Activated T-helper 9 cell treated with anti-CD3 and anti-CD28 coated beads, Interleukin-2, amount 50 U/mL, for 16 hours (primary cell): ENCODE measurements around the gene KRT40.

Experiments
- DNase-seq: peaks from one replicate; pipeline ENCODE4 v3.0.0-alpha.2; 2020; ENCODE audit warnings: low read depth

The KRT40 gene

DNA sequence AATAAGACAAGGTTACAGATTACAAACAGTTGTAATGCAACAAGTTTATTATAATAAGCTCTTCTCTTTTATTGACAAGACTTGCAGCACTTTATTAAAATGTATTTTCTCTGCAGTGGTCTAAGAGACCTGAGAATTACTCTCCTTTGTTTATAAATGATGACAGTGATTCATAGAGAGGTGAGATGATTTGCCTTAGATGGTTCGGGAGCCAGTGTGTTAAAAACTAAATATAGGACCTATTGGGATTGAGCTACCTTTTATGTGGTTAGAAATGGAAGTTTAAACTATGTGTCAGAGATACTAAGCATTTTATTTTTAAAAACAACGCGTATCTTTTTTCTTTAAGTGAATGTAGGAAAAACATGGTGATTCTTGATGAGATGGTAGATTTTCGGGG is 12.7 kb upstream of the KRT40 start:
- DNase-seq, result no peak

DNA sequence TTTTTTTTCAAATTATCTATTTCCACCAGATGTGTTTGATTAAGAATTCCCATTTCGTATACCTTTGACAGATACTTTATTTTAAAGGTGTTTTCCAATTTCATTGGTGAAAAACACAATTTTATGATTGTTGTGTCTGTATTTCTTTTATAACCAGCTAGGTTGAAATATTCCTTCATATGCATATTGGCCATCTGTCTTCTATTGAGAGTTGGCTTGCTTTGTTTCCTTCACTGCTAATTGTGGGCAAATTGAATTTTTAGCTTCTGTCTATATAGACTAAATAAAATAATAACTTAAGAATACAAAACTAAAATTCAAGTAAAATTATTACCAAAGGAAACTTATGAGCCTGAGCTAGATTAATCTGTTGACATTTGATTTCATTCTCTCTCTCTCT is 11.0 kb upstream of the KRT40 start:
- no peak for DNase-seq

DNA sequence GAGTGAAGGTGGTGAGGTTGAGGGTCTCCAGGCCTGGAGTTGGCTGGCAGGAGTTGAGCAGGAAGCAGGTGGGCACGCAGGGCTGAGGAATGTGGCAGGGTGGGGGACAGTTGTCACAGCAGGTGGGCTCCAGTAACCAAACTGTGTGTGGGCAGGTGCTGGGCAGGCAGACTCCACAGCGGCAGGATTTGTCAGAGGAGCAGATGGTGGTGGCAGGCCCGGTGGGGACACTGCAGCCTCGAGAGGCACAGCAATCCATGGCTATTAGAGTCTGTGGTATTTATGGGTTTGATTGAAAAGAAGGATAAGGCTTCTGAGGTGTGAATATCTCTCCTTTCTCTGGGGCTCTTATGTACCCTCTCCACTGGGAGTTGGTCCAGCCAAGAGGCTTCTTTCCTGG is 9.7 kb upstream of the KRT40 start, which contains the start of gene KRTAP3-3:
TSS of gene KRTAP3-3 (minus strand) at position 326 of the 400 bp plus-strand sequence. CDS start at position 259, 67 bp downstream.
- DNase-seq, result no peak

DNA sequence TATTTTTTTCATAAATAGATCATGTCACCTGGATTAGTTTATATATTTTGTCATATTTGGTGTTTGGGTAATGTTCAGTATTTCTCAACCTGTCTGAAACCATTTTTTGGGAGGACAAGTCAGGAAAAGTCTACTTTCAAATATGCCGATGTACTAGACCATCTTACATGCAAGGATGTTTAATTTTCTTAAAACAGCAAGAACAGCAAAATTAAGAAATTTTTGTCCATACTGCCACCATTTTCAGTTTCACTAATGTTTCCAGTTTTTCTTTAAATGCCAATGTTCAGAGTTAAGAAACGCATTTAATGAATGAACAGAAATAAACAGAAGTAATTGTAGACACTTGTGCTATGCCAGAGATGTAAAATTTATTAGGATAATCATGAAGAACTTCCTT is 9.0 kb upstream of the KRT40 start:
- no peak for DNase-seq

DNA sequence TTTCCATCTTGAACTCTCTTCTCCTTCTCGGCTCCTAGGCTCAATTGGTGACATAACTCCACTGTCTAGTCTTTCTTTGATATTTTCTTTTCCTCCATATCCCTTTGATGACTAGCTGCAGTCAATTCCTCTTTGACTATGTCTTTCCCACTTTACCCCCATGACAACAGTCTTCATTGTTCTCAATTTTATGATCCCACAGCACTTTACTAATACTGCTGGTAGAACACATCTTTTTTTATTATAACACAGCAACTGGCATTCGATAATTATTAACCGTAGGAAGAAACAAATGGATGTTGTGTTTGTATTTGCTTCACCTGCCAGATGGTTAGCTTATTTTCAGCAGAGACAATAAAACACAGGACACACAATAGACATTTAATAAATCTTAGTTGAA is 8.5 kb upstream of the KRT40 start:
- no peak for DNase-seq

DNA sequence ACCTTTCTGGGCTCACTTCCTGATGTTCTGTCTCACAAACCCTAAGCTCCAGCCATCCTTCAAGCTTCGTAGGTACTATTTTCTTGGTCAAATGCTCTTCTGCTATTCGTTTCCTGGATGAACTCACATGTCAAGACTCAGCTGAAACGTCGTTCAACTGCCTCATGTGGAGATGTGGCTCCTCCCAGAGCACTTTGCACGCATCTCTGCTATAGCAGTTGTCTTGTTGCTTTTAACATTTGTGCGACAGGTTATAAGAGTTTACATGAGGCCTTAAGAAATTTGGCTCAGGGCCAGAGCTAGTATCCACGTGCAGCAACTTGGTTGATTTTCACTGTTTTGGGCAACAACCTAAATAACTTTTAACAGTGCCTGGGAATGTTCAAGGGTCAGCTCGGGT is 2.8 kb upstream of the KRT40 start:
- DNase-seq, result no peak

DNA sequence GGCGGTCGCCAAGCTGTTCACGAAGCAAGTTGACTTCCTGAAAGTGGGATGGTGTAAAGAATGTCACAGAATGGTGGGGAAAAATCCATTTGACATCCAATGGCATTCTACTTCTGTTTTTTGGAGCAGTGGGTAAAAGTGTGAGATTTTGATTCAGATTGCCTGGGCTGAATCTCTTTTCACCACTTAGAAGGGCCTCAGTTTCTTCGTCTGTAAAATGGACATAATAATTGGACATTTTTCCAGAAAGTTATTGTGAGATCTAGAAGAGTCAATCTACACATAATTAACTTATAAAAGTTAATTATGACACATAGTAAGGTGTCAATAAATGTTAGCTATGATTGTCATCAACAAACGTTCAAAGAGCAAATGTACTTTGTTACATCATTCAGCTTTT is 3.0 kb downstream of the KRT40 start:
- DNase-seq, result no peak

DNA sequence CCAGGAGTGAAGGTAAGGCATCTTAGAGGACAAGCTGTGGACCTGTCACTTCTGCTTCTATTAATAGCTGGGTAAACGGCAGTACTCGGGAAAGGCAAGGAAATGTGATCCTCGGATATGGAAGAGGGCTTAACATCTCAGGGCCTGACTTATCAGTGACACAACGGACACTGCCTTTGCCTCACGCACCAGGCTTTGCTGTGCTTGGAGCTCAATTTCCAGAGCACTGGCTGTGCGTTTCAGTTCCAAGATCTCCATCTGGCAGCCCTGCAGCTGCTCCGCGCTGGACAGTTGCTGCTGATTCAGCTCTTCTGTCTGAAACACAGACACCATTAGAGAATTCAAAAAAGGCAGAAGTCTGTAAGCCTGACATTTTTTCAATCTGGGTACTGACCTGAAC is 3.5 kb downstream of the KRT40 start:
- DNase-seq, result no peak

DNA sequence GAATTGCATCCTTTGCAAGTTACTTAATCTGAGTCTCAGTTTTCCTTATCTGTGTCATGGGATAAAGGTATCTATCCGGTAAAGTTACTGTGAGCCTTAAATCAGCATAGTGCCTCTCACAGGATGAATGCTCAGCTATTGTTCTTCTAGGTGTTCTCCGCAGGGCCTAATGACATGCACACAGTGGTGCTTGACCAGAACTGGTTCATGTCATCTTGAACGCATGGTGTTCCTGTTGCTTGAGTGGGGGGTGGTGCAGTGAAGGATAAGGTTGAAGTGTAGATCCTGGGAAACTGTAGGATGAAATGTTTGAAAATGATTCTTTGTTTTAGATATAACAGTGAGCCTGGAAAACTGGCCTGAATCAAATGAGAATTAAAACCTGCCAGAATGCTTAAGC is 4.0 kb downstream of the KRT40 start:
- DNase-seq, result no peak

DNA sequence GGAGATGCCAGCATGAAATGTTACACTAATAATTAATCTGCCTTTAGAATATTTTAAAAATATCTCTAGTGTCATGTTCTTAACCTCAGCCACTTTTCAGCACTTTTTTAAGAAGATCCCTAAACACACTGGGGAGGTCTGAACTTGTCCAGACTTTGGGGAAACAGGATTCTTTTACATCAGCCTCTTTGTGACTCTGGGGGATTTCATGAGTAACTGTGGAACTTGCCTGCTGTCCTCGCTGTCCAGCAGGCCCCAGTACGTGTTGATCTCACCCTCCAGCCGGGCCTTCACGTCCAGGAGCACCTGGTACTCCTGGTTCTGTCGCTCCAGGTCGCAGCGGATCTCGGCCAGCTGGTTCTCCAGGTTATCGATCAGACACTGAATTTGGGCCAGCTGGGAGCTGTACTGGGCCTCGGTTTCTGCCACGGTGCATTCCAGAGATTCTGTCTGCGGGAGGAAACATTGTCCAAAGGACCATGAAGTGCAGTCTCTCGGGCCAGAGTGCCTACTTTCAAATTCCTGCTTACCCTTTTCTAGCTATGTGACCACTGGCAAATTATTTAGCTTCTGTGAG is 5.5 kb downstream of the KRT40 start:
- DNase-seq, result no peak

DNA sequence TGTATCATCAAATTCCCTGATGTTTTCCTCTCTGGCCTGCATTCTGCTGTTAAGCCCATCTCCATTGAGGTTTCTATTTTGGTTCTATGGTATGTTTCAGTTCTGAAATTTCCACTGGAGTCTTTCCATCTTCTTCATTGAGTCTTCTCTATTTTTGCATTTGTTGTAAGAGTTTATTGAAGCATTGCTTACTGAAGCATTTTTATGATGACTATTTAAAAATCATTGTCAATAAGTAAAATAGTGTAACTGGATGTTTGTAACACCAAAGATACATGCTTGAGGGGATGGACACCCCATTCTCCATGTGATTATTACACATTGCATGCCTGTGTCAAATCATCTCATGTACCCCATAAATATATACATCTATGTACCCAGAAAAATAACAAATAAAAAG is 8.6 kb downstream of the KRT40 start:
- no peak for DNase-seq

DNA sequence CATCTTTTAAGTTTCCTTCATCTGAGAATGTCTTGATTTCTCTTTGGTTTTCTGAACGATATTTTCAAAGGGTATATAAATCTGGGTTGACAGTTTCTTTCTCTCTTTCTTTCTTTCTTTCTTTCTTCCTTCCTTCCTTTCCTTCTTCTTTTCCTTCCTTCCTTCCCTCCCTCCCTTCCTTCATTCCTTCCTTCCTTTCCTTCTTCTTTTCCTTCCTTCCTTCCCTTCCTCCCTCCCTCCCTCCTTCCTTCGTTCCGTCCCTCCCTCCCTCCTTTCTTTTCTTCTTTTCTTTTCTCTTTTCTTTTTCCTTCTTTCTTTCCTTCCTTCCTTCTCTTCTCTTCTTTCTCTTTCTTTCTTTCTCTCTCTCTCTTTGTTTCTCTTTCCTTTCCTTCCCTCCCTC is 9.8 kb downstream of the KRT40 start:
- DNase-seq, result no peak

DNA sequence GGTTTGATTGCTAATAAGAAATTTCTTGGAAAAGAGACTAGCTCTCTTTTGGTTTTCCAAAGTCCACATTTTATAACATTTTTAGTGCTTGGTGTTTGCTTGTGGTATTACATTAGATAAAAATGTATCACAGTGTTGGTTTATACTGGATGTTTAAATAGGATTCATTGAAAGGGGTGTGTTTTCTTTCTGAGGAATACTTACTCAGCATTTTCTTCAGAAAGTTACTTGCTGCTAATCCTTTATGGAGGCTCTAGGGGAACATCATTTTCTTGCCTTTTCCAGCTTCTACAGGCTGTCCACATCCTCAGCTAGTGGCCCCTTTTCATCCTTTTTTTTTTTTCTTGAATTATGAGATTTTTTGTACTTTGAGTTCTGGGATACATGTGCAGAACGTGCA is 16.5 kb downstream of the KRT40 start:
- DNase-seq, result no peak

DNA sequence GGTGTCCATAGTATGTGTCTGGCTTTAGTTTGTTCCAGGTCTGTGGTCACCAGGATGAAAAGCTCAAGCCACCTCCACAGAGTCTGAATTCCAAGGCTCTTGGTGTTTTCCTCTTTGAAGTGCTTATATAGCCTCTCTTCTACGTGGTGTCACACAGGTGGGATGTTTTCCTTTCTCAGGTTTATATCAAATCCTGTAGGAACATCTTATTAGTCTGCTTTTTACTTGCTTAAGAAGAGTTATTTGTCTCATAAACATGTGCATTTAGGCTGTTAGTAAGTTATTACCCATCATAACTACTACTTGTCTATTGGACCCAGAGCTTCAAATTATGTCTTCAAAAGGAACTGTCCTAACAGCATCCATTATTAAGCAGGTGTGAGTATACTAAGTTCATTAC is 17.3 kb downstream of the KRT40 start, which contains the start of gene KRT39:
TSS of gene KRT39 (minus strand) at position 101 of the 400 bp plus-strand sequence. CDS start at position 9, 92 bp downstream.
- DNase-seq, result no peak

DNA sequence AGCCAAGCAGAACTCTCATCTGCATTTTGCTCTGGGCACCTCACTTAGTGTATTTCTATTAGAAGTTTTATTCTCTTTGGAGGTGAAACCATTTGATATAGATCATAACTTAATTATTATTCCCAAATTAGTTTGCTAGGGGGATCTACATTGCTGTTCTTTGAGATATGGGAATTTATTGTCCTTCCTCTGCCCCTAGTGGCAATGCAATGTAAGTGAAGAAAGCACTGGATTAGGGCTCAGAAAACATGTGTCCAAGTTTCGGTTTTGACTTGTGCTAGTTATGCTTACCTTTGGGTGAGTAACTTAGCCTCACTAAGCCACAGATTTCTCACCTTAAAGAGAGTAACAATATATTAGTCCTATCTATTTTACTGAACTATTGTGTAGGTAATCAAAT is 20.3 kb downstream of the KRT40 start:
- DNase-seq, result no peak

DNA sequence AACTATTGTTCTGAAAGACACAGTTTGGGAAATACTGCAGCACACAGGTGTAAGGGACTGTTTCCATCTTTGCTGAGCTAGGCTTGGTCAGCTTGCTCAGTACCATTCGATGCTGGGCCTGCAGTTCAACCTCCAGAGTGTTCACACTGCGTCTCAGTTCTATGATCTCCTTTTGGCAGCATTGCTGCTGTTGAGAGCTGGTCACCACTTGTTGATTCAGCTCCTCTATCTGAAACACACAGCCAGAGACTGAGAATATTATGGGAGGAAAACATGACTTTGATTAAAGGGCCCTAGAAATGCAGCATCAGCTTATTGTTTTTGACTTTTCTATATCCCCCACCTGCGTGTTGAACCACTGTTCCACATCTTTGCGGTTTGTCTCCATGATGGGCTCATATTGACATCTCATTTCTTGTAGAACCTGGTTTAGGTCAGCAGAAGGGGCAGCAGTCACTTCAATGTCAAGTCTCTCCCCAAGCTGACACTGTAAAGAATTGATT is 22.0 kb downstream of the KRT40 start:
- DNase-seq, result no peak

DNA sequence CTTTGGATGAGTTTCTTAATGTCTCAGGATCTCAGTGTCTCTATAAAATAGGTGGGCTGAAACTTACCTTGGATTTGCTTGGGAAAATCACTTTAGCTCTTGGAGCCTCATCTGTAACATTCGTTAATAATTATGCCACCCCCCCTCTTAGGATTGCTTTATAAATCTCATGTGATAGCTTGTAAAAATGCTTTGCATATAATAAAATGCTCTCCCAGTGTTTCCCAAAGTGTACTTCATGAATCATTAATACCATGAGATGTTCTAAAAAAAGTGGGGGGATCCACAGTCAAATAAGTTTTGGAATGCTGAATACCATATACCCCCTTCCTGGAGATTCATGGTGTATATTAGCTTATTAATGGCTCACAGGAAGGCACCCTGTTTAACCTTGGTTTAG is 22.5 kb downstream of the KRT40 start:
- no peak for DNase-seq

DNA sequence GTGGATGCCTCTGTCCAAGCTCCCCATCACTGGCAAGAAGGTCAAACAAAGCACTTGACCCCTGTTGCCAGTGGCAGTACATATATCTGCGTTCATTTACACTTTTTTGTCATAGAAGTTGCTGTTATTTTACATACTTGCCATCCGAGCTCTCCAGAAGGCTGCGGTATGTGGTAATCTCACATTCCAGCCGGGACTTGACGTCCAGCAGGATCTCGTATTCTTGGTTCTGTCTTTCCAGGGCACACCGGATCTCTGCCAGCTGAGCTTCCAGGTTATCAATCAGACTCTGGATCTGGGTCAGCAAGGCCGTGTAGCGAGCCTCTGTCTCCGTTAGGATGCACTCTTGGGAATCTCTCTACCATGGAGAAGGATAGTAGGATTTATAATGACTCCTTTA is 24.0 kb downstream of the KRT40 start:
- no peak for DNase-seq

DNA sequence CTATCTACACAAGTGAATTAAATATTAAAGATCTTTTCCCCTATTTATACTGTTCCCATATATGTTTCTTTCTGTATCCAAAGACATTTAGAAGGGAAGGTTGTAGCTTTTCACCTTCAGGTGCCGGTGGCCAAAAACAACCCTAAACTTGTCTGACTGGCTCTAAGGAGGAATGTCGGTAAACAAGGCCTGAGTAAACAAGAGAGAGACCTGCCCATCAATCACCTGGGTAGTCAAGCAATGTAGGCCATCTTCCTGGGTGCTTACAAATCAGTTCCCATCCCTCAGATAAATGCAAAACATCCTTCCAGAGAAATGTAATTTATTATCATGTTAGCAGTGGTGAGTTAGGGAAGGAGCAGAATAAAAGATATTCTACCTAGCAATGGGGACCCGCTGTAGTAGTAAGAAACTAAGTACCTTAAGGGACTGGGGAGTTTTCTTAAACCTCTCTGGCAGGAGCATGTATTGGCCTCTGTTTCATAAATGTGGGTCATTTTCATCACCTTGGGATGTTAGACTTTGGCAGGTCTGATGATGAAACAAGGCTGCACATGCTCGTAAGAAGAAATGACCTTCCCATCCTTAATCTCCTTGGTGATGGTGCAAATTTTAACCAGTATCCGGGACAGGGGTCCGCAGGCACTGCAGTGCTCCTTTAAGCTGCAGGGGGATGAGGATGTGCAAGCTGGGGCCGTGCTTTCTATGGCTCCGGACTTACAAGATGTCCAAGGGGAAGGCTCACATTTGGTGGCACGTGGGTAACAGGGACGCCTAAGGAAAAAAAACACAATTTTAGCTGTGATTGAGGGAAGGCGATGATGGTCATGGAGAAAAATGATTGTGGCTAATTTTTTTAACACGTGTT is 25.8 kb downstream of the KRT40 start:
- DNase-seq, result no peak

DNA sequence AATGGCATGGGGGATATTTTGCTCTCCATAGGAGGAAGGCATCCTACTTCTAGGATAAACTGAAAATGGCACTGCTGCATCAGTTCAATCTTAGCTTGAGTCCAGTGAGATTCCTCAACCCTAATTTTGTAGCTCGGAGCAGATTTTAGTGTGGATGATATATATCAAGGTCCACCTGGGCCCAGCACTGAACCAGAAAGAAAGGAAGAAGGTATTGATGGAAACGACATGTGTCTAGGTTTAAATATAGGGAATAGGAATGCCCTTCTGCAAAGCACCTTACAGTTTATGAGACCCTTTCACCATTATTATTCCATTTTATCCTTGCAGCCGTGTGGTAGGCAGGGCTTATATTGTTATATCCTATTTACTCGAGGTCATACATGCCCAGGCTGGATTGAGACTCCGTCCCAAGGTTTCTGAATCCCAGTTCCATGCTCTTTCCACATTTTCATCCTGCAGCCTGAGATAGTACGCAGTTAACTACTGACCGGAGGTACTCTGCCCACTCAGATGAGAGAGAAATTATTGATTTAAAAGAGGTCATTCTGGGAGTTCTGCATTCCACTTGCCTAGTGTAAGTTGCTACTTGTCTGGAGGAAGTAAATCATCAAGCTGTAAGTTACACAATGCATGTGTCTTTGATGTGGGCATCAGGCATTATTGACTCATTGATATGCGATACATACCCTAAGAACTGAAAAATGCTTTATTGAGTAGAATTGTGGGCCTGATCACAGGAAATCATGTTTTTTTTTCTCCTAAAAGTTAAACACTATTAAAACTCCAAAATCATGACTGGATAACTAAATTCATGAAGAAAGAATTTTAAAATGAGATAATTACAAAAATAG is 27.5 kb downstream of the KRT40 start:
- no peak for DNase-seq

DNA sequence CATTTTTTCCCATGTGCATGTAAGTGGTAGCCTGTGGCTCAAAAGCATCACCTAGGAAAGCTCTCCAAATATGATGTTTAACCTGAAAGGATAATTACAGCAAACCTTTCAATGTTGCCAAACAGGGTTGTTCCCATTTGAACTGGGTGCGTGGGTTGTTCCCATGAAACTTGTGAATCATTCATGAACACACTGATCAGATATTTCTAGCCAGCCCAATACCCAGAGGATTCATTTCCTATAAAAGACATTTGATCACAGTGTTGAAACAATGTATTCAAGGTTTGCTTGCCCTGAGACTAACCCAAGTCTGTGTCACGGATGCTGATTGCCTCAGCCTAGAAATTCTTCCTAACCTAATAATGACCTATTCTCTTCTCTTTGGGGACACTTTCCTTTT is 30.2 kb downstream of the KRT40 start:
- no peak for DNase-seq

DNA sequence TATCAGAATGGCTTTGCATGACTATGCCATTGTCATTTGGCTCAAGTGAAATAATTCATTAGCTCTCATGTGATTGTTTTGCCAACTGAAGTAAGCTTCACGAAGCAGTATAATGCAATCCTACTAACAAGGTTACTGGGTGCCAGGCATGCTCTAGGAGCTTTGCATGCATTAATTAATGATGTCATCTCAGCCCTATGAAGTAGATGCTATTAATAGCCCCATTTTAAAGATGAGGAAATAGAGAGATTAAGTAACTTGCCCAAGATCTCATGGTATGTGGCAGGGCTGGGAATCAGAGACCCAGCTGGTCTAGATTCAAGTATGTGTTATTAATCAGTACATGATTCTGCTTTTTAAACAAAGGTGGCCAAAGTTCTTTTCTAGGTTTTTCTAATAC is 31.5 kb downstream of the KRT40 start:
- no peak for DNase-seq

DNA sequence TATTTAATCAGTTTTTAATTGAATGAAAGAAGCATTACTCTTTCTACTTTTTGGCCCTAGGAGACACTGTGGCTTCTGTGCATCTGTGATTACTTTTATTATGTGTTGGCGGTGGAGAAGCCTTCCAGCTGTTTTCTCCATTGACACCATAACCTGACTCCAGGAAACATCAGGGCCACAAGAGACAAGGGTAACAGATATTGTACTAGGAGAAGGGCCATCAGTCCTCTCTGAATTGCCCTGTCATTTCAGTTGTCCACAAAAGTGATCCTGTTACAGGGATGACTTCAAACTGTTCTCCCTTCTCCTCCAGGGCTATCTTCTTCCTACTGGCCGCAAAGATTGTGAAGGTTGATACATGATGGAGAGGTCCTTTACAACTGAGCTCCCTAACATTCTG is 32.0 kb downstream of the KRT40 start:
- no peak for DNase-seq
